ENCODE data around the gene HMOX2.
A peak's percentile ranks its signal among the peaks of the same experiment; 100 is the strongest.

The HMOX2 gene

GRCh38 chr16:4481526-4481925 is 5.3 kb downstream of the HMOX2 start:
- TF ChIP-seq, protein P1, sequence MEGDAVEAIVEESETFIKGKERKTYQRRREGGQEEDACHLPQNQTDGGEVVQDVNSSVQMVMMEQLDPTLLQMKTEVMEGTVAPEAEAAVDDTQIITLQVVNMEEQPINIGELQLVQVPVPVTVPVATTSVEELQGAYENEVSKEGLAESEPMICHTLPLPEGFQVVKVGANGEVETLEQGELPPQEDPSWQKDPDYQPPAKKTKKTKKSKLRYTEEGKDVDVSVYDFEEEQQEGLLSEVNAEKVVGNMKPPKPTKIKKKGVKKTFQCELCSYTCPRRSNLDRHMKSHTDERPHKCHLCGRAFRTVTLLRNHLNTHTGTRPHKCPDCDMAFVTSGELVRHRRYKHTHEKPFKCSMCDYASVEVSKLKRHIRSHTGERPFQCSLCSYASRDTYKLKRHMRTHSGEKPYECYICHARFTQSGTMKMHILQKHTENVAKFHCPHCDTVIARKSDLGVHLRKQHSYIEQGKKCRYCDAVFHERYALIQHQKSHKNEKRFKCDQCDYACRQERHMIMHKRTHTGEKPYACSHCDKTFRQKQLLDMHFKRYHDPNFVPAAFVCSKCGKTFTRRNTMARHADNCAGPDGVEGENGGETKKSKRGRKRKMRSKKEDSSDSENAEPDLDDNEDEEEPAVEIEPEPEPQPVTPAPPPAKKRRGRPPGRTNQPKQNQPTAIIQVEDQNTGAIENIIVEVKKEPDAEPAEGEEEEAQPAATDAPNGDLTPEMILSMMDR (conservative IDR thresholded peaks at IDR 0.05) = no peak
- TF ChIP-seq ZFX (IDR thresholded peaks at IDR 0.05) = no peak
- H3K27ac ChIP-seq = no peak overlapping the region

DNA sequence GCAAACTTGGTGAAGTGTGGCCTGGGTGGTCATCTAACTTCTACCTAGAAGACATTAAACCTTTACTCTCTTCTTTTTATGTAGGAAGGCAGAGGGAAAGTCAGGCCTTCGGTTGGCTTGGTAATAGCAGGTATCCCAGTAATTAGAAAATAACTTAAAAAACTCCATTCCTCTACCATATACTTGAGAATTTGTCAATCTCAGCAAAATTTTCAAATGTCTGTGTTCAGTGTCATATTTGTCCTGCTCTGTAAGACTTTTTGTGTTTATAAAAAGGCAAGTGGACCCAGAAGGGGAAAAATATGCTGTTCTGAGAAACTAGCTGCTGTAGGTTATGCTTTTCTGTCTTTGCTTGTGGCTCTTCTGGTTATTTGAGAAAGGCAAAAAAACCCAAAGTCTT is 5.8 kb downstream of the HMOX2 start:
- no peak for TF ChIP-seq ZFX (IDR thresholded peaks at IDR 0.05)
- TF ChIP-seq, protein P1 (conservative IDR thresholded peaks at IDR 0.05) = no peak
- no peak overlapping the region for H3K27ac ChIP-seq

- TF ChIP-seq, protein P1 (conservative IDR thresholded peaks at IDR 0.05) = no peak
- peak; percentile 25; the same call in 1 of the 2 replicates for TF ChIP-seq ZFX (IDR thresholded peaks at IDR 0.05)
- peak overlapping the region; percentile 57 for H3K27ac ChIP-seq
Observed at GRCh38 chr16:4486126-4486893, 10.1 kb downstream of the HMOX2 start.

- TF ChIP-seq, protein P1 (conservative IDR thresholded peaks at IDR 0.05) = no peak
- TF ChIP-seq ZFX (IDR thresholded peaks at IDR 0.05) = no peak
- peak overlapping the region; percentile 57 for H3K27ac ChIP-seq
Observed at GRCh38 chr16:4487955-4488498, 11.8 kb downstream of the HMOX2 start.

DNA sequence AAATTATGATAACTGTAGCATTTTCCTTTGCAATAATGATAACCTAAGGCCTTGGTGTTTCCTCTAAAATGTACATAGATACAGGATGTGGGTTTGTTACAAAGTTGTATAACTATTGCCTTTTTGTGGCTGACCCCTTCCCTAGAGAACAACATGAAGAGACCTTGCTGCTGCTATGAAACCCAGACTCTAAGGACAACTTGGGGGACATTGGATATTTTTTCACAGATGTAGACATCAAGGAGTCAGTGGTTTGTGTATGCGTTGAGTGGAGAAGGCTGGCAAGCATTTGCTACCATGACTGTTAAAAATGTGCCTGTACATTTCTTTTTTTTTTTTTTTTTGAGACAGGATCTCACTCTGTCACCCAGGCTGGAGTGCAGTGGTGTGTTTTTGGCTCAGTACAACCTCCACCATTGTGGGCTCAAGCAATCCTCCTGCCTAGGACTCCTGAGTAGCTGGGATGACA is 12.3 kb downstream of the HMOX2 start:
- TF ChIP-seq ZFX (IDR thresholded peaks at IDR 0.05) = no peak
- TF ChIP-seq, protein P1 (conservative IDR thresholded peaks at IDR 0.05) = no peak
- H3K27ac ChIP-seq = peak overlapping the region; percentile 16; the same call in 1 of the 2 replicates

DNA sequence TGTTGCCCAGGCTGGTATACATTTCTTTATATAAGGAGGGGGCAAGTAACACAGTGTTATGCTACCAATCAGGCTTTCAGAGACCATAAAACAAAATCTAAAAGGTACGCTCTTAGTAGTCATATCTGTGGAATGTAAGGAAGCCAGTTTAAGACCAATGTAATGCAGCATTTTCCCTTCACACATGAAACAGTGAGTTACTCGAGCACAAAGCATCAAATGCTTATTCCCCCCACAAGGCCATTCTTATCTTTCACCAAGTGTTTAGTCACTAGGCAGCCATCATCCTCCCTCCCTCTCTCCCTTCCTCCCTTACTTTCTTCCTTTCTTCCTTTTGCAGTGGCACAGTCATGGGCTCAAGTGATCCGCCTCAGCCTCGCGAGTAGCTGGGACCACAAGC is 12.8 kb downstream of the HMOX2 start:
- no peak for TF ChIP-seq ZFX (IDR thresholded peaks at IDR 0.05)
- TF ChIP-seq, protein P1 (conservative IDR thresholded peaks at IDR 0.05) = no peak
- peak overlapping the region; percentile 16; the same call in 1 of the 2 replicates for H3K27ac ChIP-seq

- no peak overlapping the region for H3K27ac ChIP-seq
- no peak for TF ChIP-seq ZFX (IDR thresholded peaks at IDR 0.05)
- TF ChIP-seq, protein P1 (conservative IDR thresholded peaks at IDR 0.05) = no peak
Observed at GRCh38 chr16:4491898-4492297, 15.7 kb downstream of the HMOX2 start.
